Activated CD4-positive, alpha-beta T cell treated with anti-CD3 and anti-CD28 coated beads for 36 hours (primary cell): ENCODE results near the gene RPS6KA5. TPM values are rescaled to one million over a fixed set of nuclear protein-coding genes. Genes with fewer than 3 reads are reported as not detected.

Source experiments
- ATAC-seq: fragments of 200-7000 bp; cut with Tn5 transposase; one replicate; pipeline ENCODE4 v1.10.0; 2021; ENCODE audit warnings: mild to moderate bottlenecking, moderate library complexity
- CTCF ChIA-PET: fragments of 350-600 bp; sonication (Branson Sonifier 250); formaldehyde crosslinking; loops from one replicate; lab custom pipeline; 2021; ENCODE audit warnings: antibody characterized with exemption; lab: Charles Lee
- POLR2A ChIA-PET: fragments of 350-600 bp; sonication (Branson Sonifier 250); formaldehyde crosslinking; loops from one replicate; lab custom pipeline; 2021; ENCODE audit warnings: antibody characterized with exemption, inconsistent platforms; lab: Charles Lee
- DNase-seq: peaks from one replicate; pipeline ENCODE4 v3.0.0-alpha.2; 2020
- H3K27ac Mint-ChIP-seq: one replicate; pipeline ENCODE4 v1.8.0; 2021; ENCODE audit warnings: mixed read lengths
- H3K27me3 Mint-ChIP-seq: one replicate; pipeline ENCODE4 v1.8.0; 2021; ENCODE audit warnings: mixed read lengths
- H3K36me3 Mint-ChIP-seq: one replicate; pipeline ENCODE4 v1.8.0; 2021; ENCODE audit warnings: low read depth, mixed read lengths
- H3K4me1 Mint-ChIP-seq: one replicate; pipeline ENCODE4 v1.8.0; 2021; ENCODE audit warnings: mixed read lengths
- H3K4me3 Mint-ChIP-seq: one replicate; pipeline ENCODE4 v1.8.0; 2021; ENCODE audit warnings: mild to moderate bottlenecking, moderate library complexity, mixed read lengths
- H3K9me3 Mint-ChIP-seq: one replicate; pipeline ENCODE4 v1.8.0; 2021; ENCODE audit warnings: low read depth, mixed read lengths
- intact Hi-C, 2 experiments: fragments of 100-400 bp; cut with DNase I in 1 of 2; cut with micrococcal nuclease in 1 of 2; formaldehyde crosslinking; loops; one replicate each; pipeline versions ENCODE4 v1.14.2 to v1.15.1; 2022 to 2024; cut with DNase I, micrococcal nuclease
- total RNA-seq, 2 experiments: library from RNA; stranded (reverse); gene quantifications; one replicate each; pipeline ENCODE4 v1.2.3, GENCODE V29; 2021

The RPS6KA5 gene
- total RNA-seq, 2 experiments from 2014 or later: 11.9 to 13.8 TPM

- POLR2A ChIA-PET: no interaction called here
- intact Hi-C loops: loop anchor here in 1 of 2 experiments (1.0 kb wide), 1 partner anchor 59 kb away; no protein-coding TSS in a partner anchor
- peaks cover 11% of the 10 kb centered on the region for H3K27me3 Mint-ChIP-seq
These were observed 243.6 kb downstream of the RPS6KA5 start for GRCh38 chr14:90816681-90817436.

GRCh38 chr14:90815822-90816662, 244.4 kb downstream of the RPS6KA5 start, which contains the start of gene TTC7B:
TTC7B (minus strand) TSS chr14:90816430; CDS start chr14:90816295, 135 bp downstream.
- ATAC-seq: peak; percentile 55
- POLR2A ChIA-PET: no interaction called here
- Mint-ChIP-seq H3K27ac (peak within 1 kb of the TSS; percentile 15), H3K27me3 (peaks cover 11% of the 10 kb centered on the region), H3K9me3 (no peaks in the 10 kb centered on the region), H3K4me1 (peaks cover 5% of the 10 kb centered on the region), H3K36me3 (no peaks in the 10 kb centered on the region), H3K4me3 (peak within 1 kb of the TSS; percentile 61)
- intact Hi-C loops: loop anchor here in 1 of 2 experiments (1.0 kb wide), 1 partner anchor 58 kb away; no protein-coding TSS in a partner anchor
- peak; percentile 51 for DNase-seq
- CTCF ChIA-PET: no interaction called here

More at GRCh38 chr14:90816681-90817436, 243.6 kb downstream of the RPS6KA5 start:
- CTCF ChIA-PET: interaction anchor here (0.6 kb wide), 1 partner anchor 403 kb away, joined by 3 read pairs; no protein-coding TSS in a partner anchor
- Mint-ChIP-seq H3K4me1 (peaks cover 9% of the 10 kb centered on the region), H3K4me3 (peak overlapping the region; percentile 27), H3K9me3 (no peaks in the 10 kb centered on the region), H3K36me3 (no peaks in the 10 kb centered on the region), H3K27ac (no peak overlapping the region)
- DNase-seq (no peak), ATAC-seq (no peak)

GRCh38 chr14:90815572-90815821, 244.9 kb downstream of the RPS6KA5 start:
- ChIA-PET POLR2A (no interaction called here), CTCF (no interaction called here)
- Mint-ChIP-seq H3K36me3 (no peaks in the 10 kb centered on the region), H3K4me3 (peak overlapping the region; percentile 61), H3K27ac (peak overlapping the region; percentile 15), H3K27me3 (peaks cover 11% of the 10 kb centered on the region), H3K9me3 (no peaks in the 10 kb centered on the region), H3K4me1 (no peaks in the 10 kb centered on the region)
- no peak for DNase-seq
- ATAC-seq: no peak
- intact Hi-C loops: no loop called here

GRCh38 chr14:90814806-90815571, 245.5 kb downstream of the RPS6KA5 start:
- Mint-ChIP-seq H3K4me1 (no peaks in the 10 kb centered on the region), H3K27ac (peak overlapping the region; percentile 15), H3K36me3 (no peaks in the 10 kb centered on the region), H3K4me3 (peak overlapping the region; percentile 61), H3K9me3 (no peaks in the 10 kb centered on the region), H3K27me3 (peaks cover 11% of the 10 kb centered on the region)
- ChIA-PET CTCF (interaction anchor here (0.6 kb wide), 1 partner anchor 56 kb away, joined by 4 read pairs; no protein-coding TSS in a partner anchor), POLR2A (interaction anchor here (0.6 kb wide), 1 partner anchor 464 kb away, joined by 3 read pairs; no protein-coding TSS in a partner anchor)
- DNase-seq: no peak
- ATAC-seq: no peak
- intact Hi-C loops: no loop called here

- DNase-seq: no peak
- Mint-ChIP-seq H3K9me3 (no peaks in the 10 kb centered on the region), H3K4me1 (no peaks in the 10 kb centered on the region), H3K4me3 (no peak overlapping the region), H3K27me3 (peaks cover 11% of the 10 kb centered on the region), H3K27ac (no peak overlapping the region), H3K36me3 (no peaks in the 10 kb centered on the region)
- POLR2A ChIA-PET: interaction anchor here (0.6 kb wide), 1 partner anchor 9 kb away, joined by 4 read pairs; no protein-coding TSS in a partner anchor
- ATAC-seq: no peak
- CTCF ChIA-PET: interaction anchor here (0.7 kb wide), 1 partner anchor 1308 kb away, joined by 3 read pairs; the partner anchor contains the start of genes CPSF2 and NDUFB1
- intact Hi-C loops: no loop called here
These were observed 247.0 kb downstream of the RPS6KA5 start for GRCh38 chr14:90813442-90813841.

- intact Hi-C loops: no loop called here
These were observed 248.3 kb downstream of the RPS6KA5 start for GRCh38 chr14:90812109-90812508.

GRCh38 chr14:90811641-90812040, 248.8 kb downstream of the RPS6KA5 start:
- Mint-ChIP-seq H3K36me3 (no peaks in the 10 kb centered on the region), H3K27ac (no peak overlapping the region), H3K4me1 (no peaks in the 10 kb centered on the region), H3K4me3 (no peak overlapping the region), H3K27me3 (peaks cover 6% of the 10 kb centered on the region), H3K9me3 (no peaks in the 10 kb centered on the region)
- ATAC-seq (no peak), DNase-seq (no peak)
- intact Hi-C loops: no loop called here
- POLR2A ChIA-PET: no interaction called here
- CTCF ChIA-PET: no interaction called here

More at GRCh38 chr14:90812109-90812508, 248.3 kb downstream of the RPS6KA5 start:
- ChIA-PET POLR2A (no interaction called here), CTCF (interaction anchor here (0.6 kb wide), 1 partner anchor 534 kb away, joined by 3 read pairs; no protein-coding TSS in a partner anchor)
- ATAC-seq (no peak), DNase-seq (no peak)
- peaks cover 6% of the 10 kb centered on the region for H3K27me3 Mint-ChIP-seq
- no peaks in the 10 kb centered on the region for H3K4me1 Mint-ChIP-seq
- H3K36me3 Mint-ChIP-seq: no peaks in the 10 kb centered on the region
- H3K4me3 Mint-ChIP-seq: no peak overlapping the region
- H3K27ac Mint-ChIP-seq: no peak overlapping the region
- H3K9me3 Mint-ChIP-seq: no peaks in the 10 kb centered on the region

- no peak overlapping the region for H3K4me3 Mint-ChIP-seq
- H3K27me3 Mint-ChIP-seq: peaks cover 6% of the 10 kb centered on the region
- no peak for DNase-seq
- H3K27ac Mint-ChIP-seq: no peak overlapping the region
- CTCF ChIA-PET: no interaction called here
- intact Hi-C loops: no loop called here
- no peaks in the 10 kb centered on the region for H3K9me3 Mint-ChIP-seq
- no peaks in the 10 kb centered on the region for H3K4me1 Mint-ChIP-seq
- POLR2A ChIA-PET: no interaction called here
- no peaks in the 10 kb centered on the region for H3K36me3 Mint-ChIP-seq
- no peak for ATAC-seq
These were observed 249.6 kb downstream of the RPS6KA5 start for GRCh38 chr14:90810806-90811205.

GRCh38 chr14:90809530-90810312, 250.7 kb downstream of the RPS6KA5 start:
- ATAC-seq: no peak
- Mint-ChIP-seq H3K27me3 (no peaks in the 10 kb centered on the region), H3K27ac (no peak overlapping the region), H3K9me3 (no peaks in the 10 kb centered on the region), H3K4me1 (no peaks in the 10 kb centered on the region), H3K4me3 (no peak overlapping the region), H3K36me3 (no peaks in the 10 kb centered on the region)
- no peak for DNase-seq
- intact Hi-C loops: no loop called here
- ChIA-PET CTCF (interaction anchor here (0.8 kb wide), 1 partner anchor 367 kb away, joined by 3 read pairs; no protein-coding TSS in a partner anchor), POLR2A (no interaction called here)

- Mint-ChIP-seq H3K27ac (no peak overlapping the region), H3K9me3 (no peaks in the 10 kb centered on the region), H3K27me3 (no peaks in the 10 kb centered on the region), H3K4me3 (no peak overlapping the region), H3K36me3 (no peaks in the 10 kb centered on the region), H3K4me1 (no peaks in the 10 kb centered on the region)
- POLR2A ChIA-PET: no interaction called here
- intact Hi-C loops: no loop called here
- DNase-seq (no peak), ATAC-seq (no peak)
- CTCF ChIA-PET: no interaction called here
These were observed 251.5 kb downstream of the RPS6KA5 start for GRCh38 chr14:90808759-90809529.
